Choroid plexus epithelial cell (primary cell): ENCODE measurements around the gene FNTB.

Experiments
- DNase-seq: peaks from one replicate; pipeline ENCODE4 v3.0.0-alpha.2; 2010; ENCODE audit warnings: low read depth
- H3K4me3 ChIP-seq: 2 replicates; pipeline ENCODE4 v1.5.1; 2011; ENCODE audit warnings: low read depth, mild to moderate bottlenecking, control low read depth, low read length, moderate library complexity
- CTCF ChIP-seq: conservative IDR thresholded peaks from 2 replicates; pipeline ENCODE4 v1.5.1; 2011; ENCODE audit warnings: low read depth, mild to moderate bottlenecking, control low read depth, inconsistent platforms, low read length, moderate library complexity

The FNTB gene

DNA sequence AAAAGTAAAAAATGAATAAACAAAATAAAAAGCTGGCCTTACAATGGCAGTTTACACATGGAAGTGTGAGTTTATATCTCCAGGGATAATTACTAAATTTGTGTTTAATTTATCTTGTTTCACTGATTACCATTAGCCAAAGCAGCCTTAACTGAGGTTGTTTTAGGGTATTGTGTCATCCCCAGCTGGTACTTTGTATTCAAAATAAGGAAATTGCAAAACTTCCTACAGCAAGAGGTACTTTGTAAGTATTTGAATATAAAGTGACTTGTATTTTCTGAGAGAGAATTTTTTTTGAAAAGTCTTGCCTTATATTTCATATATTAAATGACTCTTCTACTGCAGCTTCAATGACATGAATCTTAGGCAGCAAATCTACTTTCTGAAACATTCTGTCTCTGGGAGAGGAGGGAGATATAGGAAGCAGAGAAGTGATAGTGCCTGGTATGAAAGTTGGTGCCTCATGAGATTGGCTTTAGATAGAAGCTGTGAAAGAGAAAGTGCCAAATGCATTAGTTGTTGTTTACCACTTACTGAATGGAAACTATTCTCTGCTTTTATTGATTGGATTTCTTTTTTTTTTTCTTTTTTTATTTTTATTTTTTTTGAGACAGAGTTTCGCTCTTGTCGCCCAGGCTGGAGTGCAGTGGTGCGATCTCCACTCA, 6.7 kb downstream of the FNTB start:
- TF ChIP-seq CTCF, result no peak
- H3K4me3 ChIP-seq, result no peak overlapping the region
- no peak for DNase-seq

GRCh38 chr14:64994540-64994939, 7.8 kb downstream of the FNTB start:
- no peak overlapping the region for H3K4me3 ChIP-seq
- no peak for DNase-seq

DNA sequence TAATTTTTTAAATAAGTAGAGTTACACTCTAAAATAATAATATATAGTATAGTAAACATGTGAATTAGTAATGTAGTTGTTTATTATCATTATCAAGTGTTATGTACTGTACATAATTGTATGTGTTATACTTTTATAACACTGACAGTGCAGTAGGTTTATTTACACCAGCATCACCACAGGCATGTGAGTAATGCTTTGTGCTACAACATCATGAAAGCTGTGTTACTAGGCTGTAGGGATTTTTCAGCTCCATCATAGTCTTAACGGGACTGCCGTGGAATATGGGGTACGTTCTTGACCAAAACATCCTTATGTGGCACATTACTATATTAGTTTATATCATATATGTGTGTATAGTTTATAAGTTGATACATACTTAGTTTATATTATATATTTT, 8.6 kb downstream of the FNTB start:
- no peak for TF ChIP-seq CTCF
- DNase-seq, result no peak
- no peak overlapping the region for H3K4me3 ChIP-seq

More at GRCh38 chr14:64994540-64994939, 7.8 kb downstream of the FNTB start:
- TF ChIP-seq CTCF, result no peak

GRCh38 chr14:64997108-64997794, 10.6 kb downstream of the FNTB start:
- no peak for DNase-seq
- no peak for TF ChIP-seq CTCF
- no peak overlapping the region for H3K4me3 ChIP-seq

- DNase-seq, result peak; percentile 18
- H3K4me3 ChIP-seq, result no peak overlapping the region
- no peak for TF ChIP-seq CTCF
These were observed 11.8 kb downstream of the FNTB start for GRCh38 chr14:64998455-64998931.

- peak; percentile 42 for DNase-seq
- no peak for TF ChIP-seq CTCF
- no peak overlapping the region for H3K4me3 ChIP-seq
These were observed 14.3 kb downstream of the FNTB start for GRCh38 chr14:65000898-65001591.
